NCI-H1092 (cell line): ENCODE data around the gene MGLL.
A peak's percentile ranks its signal among the peaks of the same experiment; 100 is the strongest.

Source experiments
- DNase-seq: peaks from one replicate; lab custom pipeline; 2025; lab: John Stamatoyannopoulos, UW

MGLL gene

GRCh38 chr3:127772827-127773751 lies 49.2 kb downstream of the MGLL start:
- no peak for DNase-seq

- DNase-seq: no peak
Observed at GRCh38 chr3:127772273-127772672, 50.0 kb downstream of the MGLL start.

GRCh38 chr3:127771746-127772145 lies 50.6 kb downstream of the MGLL start:
- DNase-seq: no peak

- no peak for DNase-seq
Observed at GRCh38 chr3:127770671-127771355, 51.5 kb downstream of the MGLL start.

- DNase-seq: no peak
Observed at GRCh38 chr3:127769284-127770081, 52.8 kb downstream of the MGLL start.

- DNase-seq: no peak
Observed at GRCh38 chr3:127768346-127769008, 53.8 kb downstream of the MGLL start.

- no peak for DNase-seq
Observed at GRCh38 chr3:127767126-127767525, 55.2 kb downstream of the MGLL start.

GRCh38 chr3:127765735-127766134 lies 56.6 kb downstream of the MGLL start:
- DNase-seq: no peak

GRCh38 chr3:127764841-127765362 lies 57.4 kb downstream of the MGLL start:
- DNase-seq: no peak

- no peak for DNase-seq
Observed at GRCh38 chr3:127764301-127764700, 58.0 kb downstream of the MGLL start.

GRCh38 chr3:127763816-127764215 lies 58.5 kb downstream of the MGLL start:
- DNase-seq: no peak

- DNase-seq: no peak
Observed at GRCh38 chr3:127763337-127763736, 59.0 kb downstream of the MGLL start.

- no peak for DNase-seq
Observed at GRCh38 chr3:127762787-127763105, 59.6 kb downstream of the MGLL start.

GRCh38 chr3:127762077-127762786 lies 60.1 kb downstream of the MGLL start:
- peak; percentile 77 for DNase-seq

GRCh38 chr3:127761441-127761801 lies 60.9 kb downstream of the MGLL start:
- peak; percentile 15 for DNase-seq

- no peak for DNase-seq
Observed at GRCh38 chr3:127760791-127761440, 61.4 kb downstream of the MGLL start.

- DNase-seq: peak; percentile 14
Observed at GRCh38 chr3:127760361-127760760, 62.0 kb downstream of the MGLL start.

GRCh38 chr3:127759826-127760225 lies 62.5 kb downstream of the MGLL start:
- DNase-seq: no peak

GRCh38 chr3:127758013-127758412 lies 64.3 kb downstream of the MGLL start:
- DNase-seq: no peak

GRCh38 chr3:127755305-127755681 lies 67.0 kb downstream of the MGLL start:
- DNase-seq: no peak
